ENCODE data around the gene CBX6.

CBX6 gene

GRCh38 chr22:38823637-38824036, 48.4 kb downstream of the CBX6 start:
- no peaks in the 10 kb centered on the region for H3K27me3 ChIP-seq (ENCODE audit: insufficient read depth, low read length)
- H3K36me3 ChIP-seq (ENCODE audit: insufficient read depth, low read depth, low read length), result no peaks in the 10 kb centered on the region
- H3K4me3 ChIP-seq (ENCODE audit: low read length), result no peak overlapping the region
- no peaks in the 10 kb centered on the region for H3K9me3 ChIP-seq (ENCODE audit: insufficient read depth, low read depth, low read length)
- H3K27ac ChIP-seq (ENCODE audit: low read length), result no peak overlapping the region
- no peaks in the 10 kb centered on the region for H3K4me1 ChIP-seq (ENCODE audit: insufficient read depth, low read length)
- H3K9ac ChIP-seq (ENCODE audit: low read depth, low read length), result no peak overlapping the region

DNA sequence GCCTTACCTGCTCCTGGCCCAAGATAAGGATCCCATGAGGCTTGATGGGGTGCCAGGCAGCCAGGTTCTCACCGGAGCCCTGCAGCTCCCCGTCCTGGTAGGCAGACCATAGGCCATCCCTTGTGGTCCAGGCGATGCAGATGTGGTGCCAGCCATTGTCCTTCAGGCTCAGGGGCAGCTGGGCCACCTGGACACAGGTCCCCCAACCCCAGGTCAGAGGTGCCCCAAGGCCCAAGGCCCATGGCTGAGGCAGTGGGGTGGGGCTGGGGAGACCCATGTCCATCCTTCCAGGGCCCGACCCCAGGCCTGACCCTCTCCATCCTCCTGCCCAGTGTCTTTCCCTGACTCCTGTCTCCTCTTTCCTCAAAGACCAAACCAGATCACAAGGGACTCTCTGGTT, 48.9 kb downstream of the CBX6 start:
- Histone ChIP-seq H3K27ac (ENCODE audit: low read length) (no peak overlapping the region), H3K4me1 (ENCODE audit: insufficient read depth, low read length) (no peaks in the 10 kb centered on the region), H3K4me3 (ENCODE audit: low read length) (no peak overlapping the region), H3K9ac (ENCODE audit: low read depth, low read length) (no peak overlapping the region), H3K9me3 (ENCODE audit: insufficient read depth, low read depth, low read length) (no peaks in the 10 kb centered on the region), H3K36me3 (ENCODE audit: insufficient read depth, low read depth, low read length) (no peaks in the 10 kb centered on the region), H3K27me3 (ENCODE audit: insufficient read depth, low read length) (no peaks in the 10 kb centered on the region)

DNA sequence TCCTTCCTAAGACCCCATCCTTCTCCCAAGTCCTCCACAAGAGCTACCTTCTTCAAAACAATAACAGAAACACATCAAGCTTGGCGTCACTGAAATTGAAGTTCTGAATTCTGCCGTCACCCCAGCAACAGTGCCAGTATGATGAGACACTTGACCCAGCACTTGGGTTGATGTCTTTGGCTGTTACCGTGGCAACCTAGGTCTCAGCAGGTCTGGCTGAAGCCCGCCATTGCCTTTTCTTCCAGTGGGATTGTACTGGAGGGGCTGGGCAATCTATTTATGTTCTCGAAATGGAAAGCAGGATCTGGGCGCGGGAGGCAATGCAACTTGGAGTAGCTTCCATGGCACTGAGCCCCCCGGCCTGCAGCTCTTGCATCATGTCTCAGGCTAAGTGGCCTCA, 52.0 kb downstream of the CBX6 start:
- Histone ChIP-seq H3K27me3 (ENCODE audit: insufficient read depth, low read length) (no peaks in the 10 kb centered on the region), H3K4me1 (ENCODE audit: insufficient read depth, low read length) (no peaks in the 10 kb centered on the region), H3K36me3 (ENCODE audit: insufficient read depth, low read depth, low read length) (no peaks in the 10 kb centered on the region), H3K27ac (ENCODE audit: low read length) (no peak overlapping the region), H3K9me3 (ENCODE audit: insufficient read depth, low read depth, low read length) (no peaks in the 10 kb centered on the region), H3K4me3 (ENCODE audit: low read length) (no peak overlapping the region), H3K9ac (ENCODE audit: low read depth, low read length) (no peak overlapping the region)

DNA sequence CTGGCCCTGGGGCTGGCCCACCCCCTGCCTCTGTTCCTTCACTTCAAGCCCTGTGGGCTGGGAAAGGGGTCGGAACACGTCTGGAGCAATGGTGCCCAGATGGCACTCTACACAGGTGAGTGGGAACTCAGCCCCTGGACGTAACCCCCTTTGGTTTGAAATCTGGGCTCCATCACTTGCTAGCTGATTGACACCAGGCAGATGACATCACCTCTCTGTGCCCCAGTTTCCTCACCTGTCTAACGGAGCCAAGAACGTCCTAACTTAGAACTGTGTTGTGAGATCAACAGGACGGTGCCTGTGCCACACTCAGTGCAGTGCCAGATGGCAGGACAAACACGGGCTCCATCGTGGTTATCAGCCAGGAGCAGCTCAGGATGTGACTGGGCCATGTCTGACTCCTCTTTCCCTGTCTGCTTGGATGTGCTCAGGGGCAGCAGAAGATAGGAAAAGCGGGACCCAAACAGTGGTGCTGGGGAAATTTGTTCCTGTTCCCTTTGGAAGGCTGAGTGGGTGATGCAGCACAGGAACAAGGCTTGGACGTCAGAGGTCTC, 52.6 kb downstream of the CBX6 start:
- Histone ChIP-seq H3K27ac (ENCODE audit: low read length) (no peak overlapping the region), H3K4me3 (ENCODE audit: low read length) (no peak overlapping the region), H3K27me3 (ENCODE audit: insufficient read depth, low read length) (no peaks in the 10 kb centered on the region), H3K9me3 (ENCODE audit: insufficient read depth, low read depth, low read length) (no peaks in the 10 kb centered on the region), H3K9ac (ENCODE audit: low read depth, low read length) (no peak overlapping the region), H3K36me3 (ENCODE audit: insufficient read depth, low read depth, low read length) (no peaks in the 10 kb centered on the region), H3K4me1 (ENCODE audit: insufficient read depth, low read length) (no peaks in the 10 kb centered on the region)

GRCh38 chr22:38817196-38817595, 54.8 kb downstream of the CBX6 start:
- no peaks in the 10 kb centered on the region for H3K4me1 ChIP-seq (ENCODE audit: insufficient read depth, low read length)
- H3K36me3 ChIP-seq (ENCODE audit: insufficient read depth, low read depth, low read length), result no peaks in the 10 kb centered on the region
- H3K27me3 ChIP-seq (ENCODE audit: insufficient read depth, low read length), result peaks cover 7% of the 10 kb centered on the region
- H3K4me3 ChIP-seq (ENCODE audit: low read length), result no peak overlapping the region
- H3K9ac ChIP-seq (ENCODE audit: low read depth, low read length), result no peak overlapping the region
- no peak overlapping the region for H3K27ac ChIP-seq (ENCODE audit: low read length)
- H3K9me3 ChIP-seq (ENCODE audit: insufficient read depth, low read depth, low read length), result no peaks in the 10 kb centered on the region

DNA sequence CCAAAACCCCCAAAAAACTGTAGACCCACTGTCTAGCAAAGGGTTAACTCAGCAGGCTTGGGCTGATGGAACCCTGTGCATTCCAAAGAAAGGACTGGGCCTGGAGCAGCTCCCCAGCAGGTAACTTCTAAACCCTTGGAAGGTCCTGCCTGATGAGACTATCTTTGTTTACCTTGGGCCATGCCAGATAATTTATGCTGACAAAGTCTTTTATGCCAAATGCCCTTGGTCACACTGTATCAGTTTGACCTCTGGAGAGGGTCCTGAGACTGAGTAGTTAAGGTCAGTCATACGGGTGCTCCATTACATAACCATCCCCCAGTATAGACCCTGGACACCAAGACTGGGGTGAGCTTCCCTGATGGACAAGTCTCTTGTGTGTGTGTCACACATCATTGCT, 56.2 kb downstream of the CBX6 start:
- Histone ChIP-seq H3K9me3 (ENCODE audit: insufficient read depth, low read depth, low read length) (no peaks in the 10 kb centered on the region), H3K9ac (ENCODE audit: low read depth, low read length) (no peak overlapping the region), H3K4me3 (ENCODE audit: low read length) (no peak overlapping the region), H3K36me3 (ENCODE audit: insufficient read depth, low read depth, low read length) (no peaks in the 10 kb centered on the region), H3K4me1 (ENCODE audit: insufficient read depth, low read length) (no peaks in the 10 kb centered on the region), H3K27me3 (ENCODE audit: insufficient read depth, low read length) (peaks cover 7% of the 10 kb centered on the region), H3K27ac (ENCODE audit: low read length) (no peak overlapping the region)
